ENCODE results near the gene CPN2.

Gene CPN2

GRCh38 chr3:194351080-194351672, at the start of gene CPN2:
CPN2 (minus strand) TSS chr3:194351328; CDS start chr3:194342702, 8,626 bp downstream.
- no peak for DNase-seq

DNA sequence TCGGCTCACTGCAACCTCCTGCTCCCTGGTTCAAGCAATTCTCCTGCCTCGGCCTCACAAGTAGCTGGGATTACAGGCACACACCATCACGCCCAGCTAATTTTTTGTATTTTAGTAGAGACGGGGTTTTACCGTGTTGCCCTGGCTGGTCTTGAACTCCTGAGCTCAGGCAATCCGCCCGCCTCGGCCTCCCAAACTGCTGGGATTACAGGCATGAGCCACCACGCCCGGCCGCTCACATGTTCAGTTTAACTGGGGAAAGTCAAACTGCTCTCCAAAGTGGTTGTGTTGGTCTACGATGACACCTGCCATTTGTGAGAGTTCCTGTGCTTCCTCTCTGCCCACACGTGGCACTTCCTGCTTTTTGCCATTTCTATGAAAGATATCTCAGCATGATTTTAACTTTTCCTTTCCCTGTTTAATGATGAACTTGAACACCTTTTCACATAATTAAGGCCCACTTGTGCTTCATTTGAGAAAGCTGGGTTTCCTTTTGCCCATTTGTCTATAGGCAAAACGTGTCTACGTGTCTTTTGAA, 48.8 kb upstream of the CPN2 start:
- DNase-seq = no peak

DNA sequence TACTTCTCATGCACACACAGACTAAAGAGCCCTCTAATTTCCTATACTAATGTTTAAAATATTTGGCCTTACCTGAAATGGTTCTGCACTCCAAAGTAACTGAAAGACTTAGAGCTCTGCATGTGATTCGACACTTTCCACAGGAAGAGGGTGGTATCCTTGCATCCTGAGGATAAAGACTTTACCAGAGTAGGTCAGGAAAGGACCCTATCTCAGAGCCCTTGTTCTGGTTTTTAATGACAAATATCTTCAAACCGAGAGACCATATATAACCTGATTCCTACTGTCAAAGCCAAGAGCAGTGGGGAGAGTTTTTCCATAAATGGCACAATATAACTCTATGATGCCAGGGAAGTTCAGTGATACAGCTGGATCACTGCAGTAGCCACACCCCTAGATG, 48.0 kb upstream of the CPN2 start, which contains the start of gene GP5:
GP5 (minus strand) TSS at position 101 of the 400 bp plus-strand sequence. CDS start 984 bp downstream, outside the sequence.
- DNase-seq = no peak

DNA sequence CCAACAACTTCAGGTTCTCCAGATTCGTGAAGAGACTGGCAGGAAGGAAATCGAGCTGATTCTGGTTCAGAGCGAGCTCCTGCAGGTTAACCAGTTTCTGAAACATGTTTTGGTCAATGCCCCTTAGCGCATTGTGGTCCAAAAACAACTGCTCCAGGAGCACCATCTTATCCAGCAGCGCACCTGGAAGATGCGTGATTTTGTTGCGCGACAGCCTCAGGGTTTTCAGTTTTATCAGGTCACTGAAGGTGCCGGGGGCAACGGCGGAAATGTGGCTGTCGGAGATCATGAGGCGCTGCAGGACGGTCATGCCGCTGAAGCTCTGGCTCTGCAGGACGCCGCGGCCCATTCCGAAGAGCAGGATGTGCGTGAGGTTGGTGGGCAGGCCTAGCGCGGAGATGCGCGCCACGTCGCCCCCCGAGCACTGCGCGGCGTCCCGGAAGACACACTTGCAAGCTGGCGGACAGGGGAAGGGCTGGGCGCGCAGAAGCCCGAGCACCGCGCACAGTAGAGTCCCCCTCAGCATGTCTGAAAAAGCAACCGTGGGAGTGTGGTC, 46.7 kb upstream of the CPN2 start:
- no peak for DNase-seq

- no peak for DNase-seq
Measured at GRCh38 chr3:194396859-194397756, 46.0 kb upstream of the CPN2 start.

DNA sequence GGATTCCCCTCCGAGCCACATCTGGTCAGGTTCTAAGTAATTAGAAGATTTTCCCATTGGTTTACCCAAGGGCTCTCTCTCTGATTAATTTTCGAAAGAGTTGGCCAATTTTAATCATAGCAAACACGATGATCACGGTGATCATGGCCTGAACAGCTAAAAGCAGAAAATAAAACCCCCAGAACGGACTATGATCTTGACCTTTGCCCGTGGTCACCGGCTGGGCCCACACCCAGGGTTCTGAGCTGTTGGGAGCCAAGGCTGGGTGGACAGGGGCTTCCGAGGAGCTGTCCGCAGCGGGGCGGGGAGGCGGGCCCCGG, 45.4 kb upstream of the CPN2 start:
- no peak for DNase-seq

DNA sequence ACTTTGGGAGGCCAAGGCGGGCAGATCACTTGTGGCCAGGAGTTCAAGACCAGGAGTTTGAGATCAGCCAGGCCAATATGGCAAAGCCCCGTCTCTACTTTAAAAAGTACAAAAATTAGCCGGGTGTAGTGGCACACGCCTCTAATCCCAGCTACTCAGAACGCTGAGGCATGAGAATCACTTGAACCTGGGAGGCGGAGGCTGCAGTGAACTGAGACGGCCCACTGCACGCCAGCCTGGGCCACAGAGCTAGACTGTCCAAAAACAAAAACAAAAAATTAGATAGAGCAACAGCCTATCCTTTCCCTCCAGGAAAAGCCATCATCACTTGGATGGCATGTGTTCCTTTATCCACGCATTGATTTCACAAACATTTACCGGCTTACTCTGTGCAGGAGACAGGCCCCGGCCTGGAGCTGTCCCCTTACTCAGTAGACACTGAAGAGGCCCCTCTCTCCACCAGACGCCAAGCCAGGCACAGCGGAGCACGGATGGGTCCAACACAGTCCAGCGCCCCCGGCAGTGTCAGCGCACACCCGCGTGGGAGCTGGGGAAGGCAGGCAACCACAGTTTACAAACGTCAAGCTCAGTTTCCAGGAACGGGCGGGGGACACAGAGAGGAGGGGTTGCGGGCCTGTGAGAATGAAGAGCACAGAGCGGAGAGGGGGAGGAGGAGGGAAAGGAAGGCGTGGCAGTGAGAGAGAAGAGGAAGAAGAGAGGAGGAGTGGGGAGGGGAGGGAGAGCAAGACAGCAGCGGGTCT, 44.8 kb upstream of the CPN2 start:
- no peak for DNase-seq

GRCh38 chr3:194395212-194395611, 44.1 kb upstream of the CPN2 start:
- DNase-seq = no peak

GRCh38 chr3:194392576-194392975, 41.4 kb upstream of the CPN2 start:
- DNase-seq = no peak

GRCh38 chr3:194390835-194391234, 39.7 kb upstream of the CPN2 start:
- DNase-seq = no peak

DNA sequence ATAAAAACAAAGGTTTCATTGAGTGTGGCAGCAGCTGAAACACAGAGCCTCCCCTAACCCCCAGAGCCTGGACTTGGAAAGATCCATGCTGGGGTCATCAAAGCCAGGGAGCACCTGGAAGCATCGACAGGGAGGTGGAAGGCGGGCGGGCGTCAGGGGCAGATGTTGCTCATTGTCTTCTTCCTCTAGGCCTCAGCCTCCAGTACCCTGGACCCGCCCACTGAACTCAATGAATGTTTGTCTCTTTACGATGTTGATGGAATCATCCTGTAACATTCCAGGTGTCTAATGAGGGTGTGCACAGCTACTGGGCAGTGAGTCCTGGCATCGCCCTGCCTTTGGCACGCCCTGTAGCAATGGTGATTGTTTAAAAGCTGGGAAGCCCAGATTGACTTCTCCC, 38.1 kb upstream of the CPN2 start:
- DNase-seq = no peak

GRCh38 chr3:194387926-194388418, 36.8 kb upstream of the CPN2 start:
- DNase-seq = no peak

- DNase-seq = no peak
Measured at GRCh38 chr3:194387276-194387675, 36.1 kb upstream of the CPN2 start.

- DNase-seq = no peak
Measured at GRCh38 chr3:194386648-194387047, 35.5 kb upstream of the CPN2 start.

GRCh38 chr3:194386066-194386465, 34.9 kb upstream of the CPN2 start:
- no peak for DNase-seq

DNA sequence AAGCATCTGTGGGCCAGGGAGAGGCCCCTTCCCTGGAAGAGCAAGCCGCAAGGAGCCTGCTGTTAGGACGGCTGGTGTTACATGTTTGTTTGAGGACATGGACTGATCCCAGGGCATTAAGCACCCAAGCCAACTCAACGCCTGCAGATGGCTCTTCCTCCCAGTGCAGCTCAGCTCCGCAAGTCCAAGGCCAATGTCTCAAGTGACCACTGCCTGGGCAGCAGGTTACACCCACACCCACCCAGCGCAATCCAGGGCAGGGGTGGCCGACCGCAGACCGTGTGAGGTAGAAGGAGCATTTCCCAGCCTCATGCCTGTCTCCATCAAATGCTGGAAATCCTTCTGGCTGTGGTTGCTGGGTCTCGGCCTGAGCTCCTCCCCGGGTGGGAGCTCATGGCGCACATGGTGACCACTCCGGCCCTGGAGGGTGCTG, 33.5 kb upstream of the CPN2 start:
- no peak for DNase-seq

- no peak for DNase-seq
Measured at GRCh38 chr3:194384156-194384555, 33.0 kb upstream of the CPN2 start.

GRCh38 chr3:194383276-194383940, 32.3 kb upstream of the CPN2 start:
- no peak for DNase-seq

DNA sequence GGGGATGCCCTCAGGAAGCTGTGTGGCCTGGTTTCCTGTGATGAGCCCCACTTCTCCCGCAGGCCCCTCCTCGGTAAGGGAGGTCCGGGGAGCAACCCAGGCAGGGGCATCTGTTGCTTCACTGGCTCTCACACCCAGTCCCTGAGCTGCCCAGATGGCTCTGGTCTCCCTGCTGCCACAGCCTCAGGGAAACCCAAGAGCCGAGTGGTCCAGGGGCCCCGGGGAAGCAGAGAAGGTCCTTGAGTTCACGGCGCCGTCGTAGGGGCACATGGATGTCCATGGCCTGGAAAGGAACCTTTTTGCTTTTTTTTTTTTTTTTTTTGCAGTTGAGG, 31.7 kb upstream of the CPN2 start:
- DNase-seq = no peak

DNA sequence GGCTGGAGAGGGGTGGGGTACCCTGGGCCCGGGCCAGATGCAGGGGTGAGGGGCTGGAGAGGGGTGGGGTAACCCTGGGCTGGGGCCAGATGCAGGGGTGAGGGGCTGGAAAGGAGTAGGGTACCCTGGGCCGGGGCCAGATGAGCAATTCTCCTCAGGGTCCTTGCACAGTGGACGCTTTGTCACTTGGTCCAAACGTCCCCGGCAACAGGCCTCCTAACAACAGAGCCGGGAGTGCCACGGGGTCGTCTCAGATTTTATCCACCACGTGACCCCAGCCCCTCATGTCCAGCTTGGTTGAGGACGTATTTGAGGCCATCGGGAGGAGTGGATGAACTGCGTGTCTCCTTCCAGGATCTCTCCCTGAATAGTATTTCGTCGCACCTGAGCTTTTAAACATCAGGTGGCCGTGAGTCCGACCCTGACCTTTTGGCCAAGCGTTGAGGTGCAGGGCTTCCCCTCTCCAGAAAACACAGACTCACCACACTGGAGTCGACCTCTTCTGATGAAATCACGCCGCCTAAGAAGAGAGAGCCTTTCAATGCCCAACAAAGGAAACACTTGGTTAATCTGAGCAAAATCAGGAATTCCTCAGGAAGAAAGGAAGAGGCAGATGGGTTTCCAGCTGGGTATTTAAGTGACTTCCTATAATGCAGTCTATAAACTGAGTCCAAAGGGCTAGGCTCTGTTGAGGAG, 31.2 kb upstream of the CPN2 start:
- DNase-seq = no peak

GRCh38 chr3:194381460-194381875, 30.3 kb upstream of the CPN2 start:
- DNase-seq = peak in 1 of 2 donors; percentile 2

DNA sequence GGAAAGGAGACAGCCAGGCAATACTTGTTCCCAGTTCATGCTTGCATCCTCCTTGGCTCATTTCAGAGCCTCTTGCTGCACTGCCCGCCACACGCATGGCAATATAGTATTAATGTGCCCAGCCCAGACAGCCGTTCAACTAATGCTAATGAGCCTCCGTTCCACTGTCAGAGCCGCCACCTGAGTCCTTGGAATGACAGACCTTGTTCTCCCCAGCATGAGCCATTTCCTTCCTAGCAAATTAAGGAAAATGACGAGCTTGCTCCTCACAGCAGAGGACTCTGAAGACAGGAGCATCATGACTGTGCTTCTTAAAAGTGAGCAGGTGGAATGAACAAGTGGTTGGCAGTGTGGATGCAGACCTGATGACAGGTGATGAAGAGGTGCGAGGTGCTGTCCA, 29.2 kb upstream of the CPN2 start:
- DNase-seq = no peak

Data from hippocampal formation (tissue), 2 donors.